Neural progenitor cell (in vitro differentiated cells): ENCODE data around the gene PPP6R3. TPM values are rescaled to one million over a fixed set of nuclear protein-coding genes. Genes with fewer than 3 reads are reported as not detected.
A peak's percentile ranks its signal among the peaks of the same experiment; 100 is the strongest.

Experiments used
- DNase-seq: peaks from one replicate; pipeline ENCODE4 v3.0.0-alpha.2; 2016; ENCODE audit warnings: low spot score
- H2AFZ ChIP-seq: fragments of 200-600 bp; sonication (generic); replicated peaks from 2 replicates; pipeline ENCODE4 v1.6.1; 2016; ENCODE audit warnings: antibody characterized with exemption
- H3F3A ChIP-seq: fragments of 200-600 bp; sonication (generic); 2 replicates; pipeline ENCODE4 v1.6.1; 2016; ENCODE audit warnings: antibody characterized with exemption, low read depth
- H3K27ac ChIP-seq: fragments of 200-600 bp; sonication (generic); 2 replicates; pipeline ENCODE4 v1.5.1; 2016; ENCODE audit warnings: mild to moderate bottlenecking
- H3K27me3 ChIP-seq: fragments of 200-600 bp; sonication (generic); 2 replicates; pipeline ENCODE4 v1.6.1; 2016; ENCODE audit warnings: mild to moderate bottlenecking, moderate library complexity
- H3K36me3 ChIP-seq: fragments of 200-600 bp; sonication (generic); 2 replicates; pipeline ENCODE4 v1.5.1; 2016
- H3K4me1 ChIP-seq: fragments of 200-600 bp; sonication (generic); 2 replicates; pipeline ENCODE4 v1.6.1; 2016; ENCODE audit warnings: mixed run types
- H3K4me2 ChIP-seq: fragments of 200-600 bp; sonication (generic); 2 replicates; pipeline ENCODE4 v1.6.1; 2016
- H3K4me3 ChIP-seq: fragments of 200-600 bp; sonication (generic); 2 replicates; pipeline ENCODE4 v1.5.1; 2016
- H3K79me2 ChIP-seq: fragments of 200-600 bp; sonication (generic); 2 replicates; pipeline ENCODE4 v1.6.1; 2016; ENCODE audit warnings: low read depth
- H3K9ac ChIP-seq: fragments of 200-600 bp; sonication (generic); 2 replicates; pipeline ENCODE4 v1.6.1; 2016
- H3K9me3 ChIP-seq: fragments of 200-600 bp; sonication (generic); 2 replicates; pipeline ENCODE4 v1.5.1; 2016; ENCODE audit warnings: low read depth
- H4K20me1 ChIP-seq: fragments of 200-600 bp; sonication (generic); 2 replicates; pipeline ENCODE4 v1.6.1; 2016; ENCODE audit warnings: low read depth
- H3K27ac Mint-ChIP-seq: 3 replicates; pipeline ENCODE4 v1.8.0; 2021; ENCODE audit warnings: mixed read lengths
- H3K27me3 Mint-ChIP-seq: 2 replicates; pipeline ENCODE4 v1.8.0; 2022; ENCODE audit warnings: low read depth, mild to moderate bottlenecking, inconsistent platforms, moderate library complexity, mixed read lengths; ENCODE audit not compliant: insufficient read depth
- H3K36me3 Mint-ChIP-seq: 3 replicates; pipeline ENCODE4 v1.8.0; 2021; ENCODE audit warnings: mixed read lengths
- H3K4me1 Mint-ChIP-seq: 3 replicates; pipeline ENCODE4 v1.8.0; 2021; ENCODE audit warnings: mixed read lengths
- H3K4me3 Mint-ChIP-seq: 3 replicates; pipeline ENCODE4 v1.8.0; 2021; ENCODE audit warnings: mild to moderate bottlenecking, moderate library complexity, mixed read lengths
- H3K9me3 Mint-ChIP-seq: 3 replicates; pipeline ENCODE4 v1.8.0; 2020; ENCODE audit warnings: mixed read lengths
- CTCF ChIP-seq: fragments of 200-600 bp; sonication (generic); IDR thresholded peaks from 2 replicates; pipeline ENCODE4 v1.5.1; 2017; ENCODE audit warnings: antibody characterized with exemption, mild to moderate bottlenecking
- EZH2 ChIP-seq: fragments of 200-600 bp; sonication (generic); IDR thresholded peaks from 2 replicates; pipeline ENCODE4 v1.6.1; 2017; ENCODE audit warnings: antibody characterized with exemption, mild to moderate bottlenecking, moderate library complexity
- EZH2phosphoT487 ChIP-seq: fragments of 200-600 bp; sonication (generic); IDR thresholded peaks from 2 replicates; pipeline ENCODE4 v1.6.1; 2017; ENCODE audit warnings: antibody characterized with exemption
- total RNA-seq: library from RNA; depleted of rRNA; stranded (reverse); fragments of >200 nt; gene quantifications from 2 replicates; pipeline ENCODE4 v1.2.3, GENCODE V29; 2015; ENCODE audit warnings: low replicate concordance

PPP6R3 gene
- total RNA-seq, 1 donor from 2014 or later: 197 TPM

- H3K36me3 Mint-ChIP-seq: peaks cover 12% of the 10 kb centered on the region
- H3K4me3 Mint-ChIP-seq: no peak overlapping the region
- no peak for TF ChIP-seq EZH2
- TF ChIP-seq EZH2phosphoT487: no peak
- no peak for TF ChIP-seq CTCF
- no peaks in the 10 kb centered on the region for H4K20me1 ChIP-seq
- no peak overlapping the region for H2AFZ ChIP-seq
- peaks cover 2% of the 10 kb centered on the region for H3K27me3 Mint-ChIP-seq
- H3K79me2 ChIP-seq: no peaks in the 10 kb centered on the region
- H3K9ac ChIP-seq: no peak overlapping the region
- H3K27me3 ChIP-seq: no peaks in the 10 kb centered on the region
- H3K4me3 ChIP-seq: no peak overlapping the region
- no peak overlapping the region for H3K27ac Mint-ChIP-seq
- DNase-seq: no peak
- H3K27ac ChIP-seq: no peak overlapping the region
- peaks cover 19% of the 10 kb centered on the region for H3K4me1 ChIP-seq
- no peak overlapping the region for H3K4me2 ChIP-seq
- peaks cover 24% of the 10 kb centered on the region for H3K4me1 Mint-ChIP-seq
- H3K9me3 ChIP-seq: no peaks in the 10 kb centered on the region
- H3K36me3 ChIP-seq: no peaks in the 10 kb centered on the region
- no peaks in the 10 kb centered on the region for H3K9me3 Mint-ChIP-seq
- H3F3A ChIP-seq: peaks cover 24% of the 10 kb centered on the region
These were observed 21.8 kb upstream of the PPP6R3 start for GRCh38 chr11:68438658-68439259.

- Histone ChIP-seq H3K4me1 (peaks cover 19% of the 10 kb centered on the region), H3K9ac (no peak overlapping the region), H3K27me3 (no peaks in the 10 kb centered on the region), H3F3A (peaks cover 24% of the 10 kb centered on the region), H3K4me3 (no peak overlapping the region), H3K36me3 (no peaks in the 10 kb centered on the region), H2AFZ (no peak overlapping the region), H4K20me1 (no peaks in the 10 kb centered on the region), H3K27ac (no peak overlapping the region), H3K4me2 (no peak overlapping the region), H3K9me3 (no peaks in the 10 kb centered on the region), H3K79me2 (no peaks in the 10 kb centered on the region)
- peaks cover 2% of the 10 kb centered on the region for H3K27me3 Mint-ChIP-seq
- no peak overlapping the region for H3K4me3 Mint-ChIP-seq
- no peaks in the 10 kb centered on the region for H3K9me3 Mint-ChIP-seq
- DNase-seq: peak; percentile 50
- peak overlapping the region; percentile 61 for H3K27ac Mint-ChIP-seq
- peaks cover 12% of the 10 kb centered on the region for H3K36me3 Mint-ChIP-seq
- peaks cover 24% of the 10 kb centered on the region for H3K4me1 Mint-ChIP-seq
- TF ChIP-seq EZH2 (no peak), CTCF (no peak), EZH2phosphoT487 (no peak)
These were observed 21.0 kb upstream of the PPP6R3 start for GRCh38 chr11:68439355-68440065.

- Histone ChIP-seq H3K4me1 (peaks cover 19% of the 10 kb centered on the region), H3K9ac (no peak overlapping the region), H2AFZ (no peak overlapping the region), H3K4me2 (no peak overlapping the region), H3K27ac (no peak overlapping the region), H3K36me3 (no peaks in the 10 kb centered on the region), H3K9me3 (no peaks in the 10 kb centered on the region), H4K20me1 (no peaks in the 10 kb centered on the region), H3K27me3 (no peaks in the 10 kb centered on the region), H3K79me2 (no peaks in the 10 kb centered on the region), H3F3A (peaks cover 24% of the 10 kb centered on the region), H3K4me3 (no peak overlapping the region)
- TF ChIP-seq CTCF: no peak
- TF ChIP-seq EZH2: no peak
- no peak for TF ChIP-seq EZH2phosphoT487
- Mint-ChIP-seq H3K4me1 (peaks cover 24% of the 10 kb centered on the region), H3K36me3 (peaks cover 11% of the 10 kb centered on the region), H3K9me3 (no peaks in the 10 kb centered on the region), H3K27ac (peak overlapping the region; percentile 61), H3K4me3 (no peak overlapping the region), H3K27me3 (peaks cover 2% of the 10 kb centered on the region)
- DNase-seq: no peak
These were observed 20.3 kb upstream of the PPP6R3 start for GRCh38 chr11:68440224-68440623.
